PC-3 (cell line): Measurements from ENCODE around the gene NTHL1. TPM values are rescaled to one million over a fixed set of nuclear protein-coding genes. Genes with fewer than 3 reads are reported as not detected.

Source experiments
- ATAC-seq: fragments of 200-7000 bp; cut with Tn5 transposase; 2 replicates; pipeline ENCODE4 v1.9.1; 2020; ENCODE audit warnings: mild to moderate bottlenecking, moderate library complexity
- BruUV-seq: library from RNA; stranded (reverse); fragments of 400-500 nt; replicated peaks from 2 replicates; lab custom pipeline; 2021; lab: Mats Ljungman, UMichigan
- CTCF ChIA-PET: fragments of 300-600 bp; sonication (Branson Sonifier 250); formaldehyde crosslinking; loops from one replicate; lab custom pipeline; 2022; ENCODE audit warnings: antibody characterized with exemption; lab: Charles Lee
- POLR2A ChIA-PET: fragments of 300-600 bp; sonication (Branson Sonifier 250); formaldehyde crosslinking; loops from one replicate; lab custom pipeline; 2022; ENCODE audit warnings: antibody characterized with exemption; ENCODE audit not compliant: unreplicated experiment; lab: Charles Lee
- DNase-seq: peaks from one replicate; pipeline ENCODE4 v3.0.0-alpha.2; 2015
- H2AFZ ChIP-seq: fragments of 300-600 bp; sonication (generic); 2 replicates; pipeline ENCODE4 v1.6.0; 2016; ENCODE audit warnings: antibody characterized with exemption, low read length
- H3F3A ChIP-seq: fragments of 300-600 bp; sonication (generic); one replicate; pipeline ENCODE4 v1.6.0; 2017; ENCODE audit warnings: antibody characterized with exemption, low read length, control low read depth, mild to moderate bottlenecking; ENCODE audit not compliant: unreplicated experiment
- H3K27ac ChIP-seq: fragments of 300-600 bp; sonication (generic); 2 replicates; pipeline ENCODE4 v1.5.1; 2016; ENCODE audit warnings: mild to moderate bottlenecking, low read length
- H3K27me3 ChIP-seq: fragments of 300-600 bp; sonication (generic); 2 replicates; pipeline ENCODE4 v1.6.1; 2016; ENCODE audit warnings: low read length, mixed read lengths
- H3K36me3 ChIP-seq: fragments of 300-600 bp; sonication (generic); 2 replicates; pipeline ENCODE4 v1.6.1; 2016; ENCODE audit warnings: low read depth, mixed run types, low read length, mixed read lengths
- H3K4me1 ChIP-seq: fragments of 300-600 bp; sonication (generic); 2 replicates; pipeline ENCODE4 v1.5.1; 2016; ENCODE audit warnings: low read length; ENCODE audit not compliant: insufficient read depth
- H3K4me2 ChIP-seq: fragments of 300-600 bp; sonication (generic); 2 replicates; pipeline ENCODE4 v1.6.0; 2016; ENCODE audit warnings: low read length
- H3K4me3 ChIP-seq: fragments of 300-600 bp; sonication (generic); 2 replicates; pipeline ENCODE4 v1.5.1; 2016; ENCODE audit warnings: mild to moderate bottlenecking, low read length, mixed read lengths
- H3K79me2 ChIP-seq: fragments of 300-600 bp; sonication (generic); 2 replicates; pipeline ENCODE4 v1.6.1; 2017; ENCODE audit warnings: low read length, mixed read lengths
- H3K9ac ChIP-seq: fragments of 300-600 bp; sonication (generic); 2 replicates; pipeline ENCODE4 v1.6.0; 2016; ENCODE audit warnings: mild to moderate bottlenecking, low read length
- H3K9me2 ChIP-seq: fragments of 300-600 bp; sonication (generic); replicated peaks from 2 replicates; pipeline ENCODE4 v1.6.1; 2016; ENCODE audit warnings: mixed run types, low read length, mixed read lengths
- H3K9me3 ChIP-seq: fragments of 300-600 bp; sonication (generic); 2 replicates; pipeline ENCODE4 v1.6.1; 2016; ENCODE audit warnings: low read length, mixed read lengths
- H4K20me1 ChIP-seq: fragments of 300-600 bp; sonication (generic); 2 replicates; pipeline ENCODE4 v1.6.1; 2016; ENCODE audit warnings: low read length, mixed read lengths
- EZH2 ChIP-seq: fragments of 300-600 bp; sonication (generic); IDR thresholded peaks from one replicate; pipeline ENCODE4 v1.6.1; 2017; ENCODE audit warnings: antibody characterized with exemption, mild to moderate bottlenecking, low read length; ENCODE audit not compliant: unreplicated experiment
- EZH2phosphoT487 ChIP-seq: fragments of 300-600 bp; sonication (generic); IDR thresholded peaks from 2 replicates; pipeline ENCODE4 v1.6.1; 2018; ENCODE audit warnings: mild to moderate bottlenecking, antibody characterized with exemption, low read length, borderline replicate concordance
- intact Hi-C: fragments of 100-400 bp; cut with micrococcal nuclease; formaldehyde crosslinking; loops from 2 replicates; pipeline ENCODE4 v1.9.0; 2023
- total RNA-seq: library from RNA; depleted of rRNA; stranded (reverse); fragments of >200 nt; gene quantifications from 2 replicates; pipeline ENCODE4 v1.2.3, GENCODE V29; 2014
- TF ChIP-seq, protein P1 (sequence below): fragments of 300-600 bp; sonication (generic); conservative IDR thresholded peaks from 2 replicates; pipeline ENCODE4 v1.5.1; 2017; ENCODE audit warnings: antibody characterized with exemption, low read depth, mild to moderate bottlenecking, low read length

The NTHL1 gene
- total RNA-seq, 1 experiment from 2014 or later: 90.1 TPM

DNA sequence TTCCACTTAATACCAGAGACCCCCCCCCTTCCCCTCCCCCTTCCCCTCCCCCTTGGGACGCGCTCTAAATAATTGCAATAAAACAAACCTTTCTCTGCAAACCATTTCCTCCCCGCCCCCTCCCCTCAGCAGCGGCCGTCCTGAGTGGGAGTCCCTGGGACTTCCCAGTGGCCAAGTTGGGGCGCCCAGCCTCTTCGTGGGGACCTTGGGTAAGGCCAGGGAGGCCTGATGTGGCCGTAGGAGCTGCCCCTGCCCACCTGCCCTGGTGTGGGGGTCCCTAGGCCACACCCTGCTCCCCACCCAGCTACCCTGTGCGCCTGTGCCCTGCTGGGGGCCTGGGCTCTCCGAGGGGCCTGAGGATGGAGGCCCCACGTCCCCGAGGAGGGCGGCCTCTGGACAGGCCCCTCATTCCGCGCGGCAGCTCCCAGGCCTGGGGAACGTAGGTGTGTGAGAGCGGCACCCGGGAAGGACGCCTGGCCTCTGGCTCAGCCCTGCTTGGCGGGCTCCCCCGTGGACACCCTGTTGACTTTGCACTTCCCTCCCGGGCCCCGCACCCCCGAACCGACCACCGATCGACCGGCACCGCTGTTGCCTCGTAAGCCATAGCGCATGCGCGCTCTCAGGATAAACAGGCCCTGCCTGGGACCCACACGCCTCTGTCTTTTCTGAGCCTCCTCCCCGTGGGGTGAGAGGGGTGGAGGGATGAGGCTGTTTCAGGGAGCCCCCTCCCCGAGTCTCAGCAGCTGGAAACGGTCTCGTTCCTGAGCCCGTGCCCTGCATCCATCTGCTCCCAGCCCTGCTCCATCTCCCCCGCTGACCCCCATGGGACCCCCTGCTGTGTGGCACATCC lies 9.0 kb downstream of the NTHL1 start:
- no peaks in the 10 kb centered on the region for H3K9me2 ChIP-seq
- H4K20me1 ChIP-seq: no peaks in the 10 kb centered on the region
- ChIA-PET POLR2A (interaction anchor here (0.5 to 0.6 kb wide), 3 partner anchors 52 to 117 kb away, joined by 3 to 5 read pairs (median 4); partner anchors contain the start of gene TRAF7), CTCF (no interaction called here)
- TF ChIP-seq EZH2phosphoT487 (no peak), EZH2 (no peak)
- TF ChIP-seq, protein P1, sequence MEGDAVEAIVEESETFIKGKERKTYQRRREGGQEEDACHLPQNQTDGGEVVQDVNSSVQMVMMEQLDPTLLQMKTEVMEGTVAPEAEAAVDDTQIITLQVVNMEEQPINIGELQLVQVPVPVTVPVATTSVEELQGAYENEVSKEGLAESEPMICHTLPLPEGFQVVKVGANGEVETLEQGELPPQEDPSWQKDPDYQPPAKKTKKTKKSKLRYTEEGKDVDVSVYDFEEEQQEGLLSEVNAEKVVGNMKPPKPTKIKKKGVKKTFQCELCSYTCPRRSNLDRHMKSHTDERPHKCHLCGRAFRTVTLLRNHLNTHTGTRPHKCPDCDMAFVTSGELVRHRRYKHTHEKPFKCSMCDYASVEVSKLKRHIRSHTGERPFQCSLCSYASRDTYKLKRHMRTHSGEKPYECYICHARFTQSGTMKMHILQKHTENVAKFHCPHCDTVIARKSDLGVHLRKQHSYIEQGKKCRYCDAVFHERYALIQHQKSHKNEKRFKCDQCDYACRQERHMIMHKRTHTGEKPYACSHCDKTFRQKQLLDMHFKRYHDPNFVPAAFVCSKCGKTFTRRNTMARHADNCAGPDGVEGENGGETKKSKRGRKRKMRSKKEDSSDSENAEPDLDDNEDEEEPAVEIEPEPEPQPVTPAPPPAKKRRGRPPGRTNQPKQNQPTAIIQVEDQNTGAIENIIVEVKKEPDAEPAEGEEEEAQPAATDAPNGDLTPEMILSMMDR: no peak
- no peaks in the 10 kb centered on the region for H3K27me3 ChIP-seq
- H3K4me3 ChIP-seq: no peak overlapping the region
- no peaks in the 10 kb centered on the region for H3K9me3 ChIP-seq
- H3K36me3 ChIP-seq: no peaks in the 10 kb centered on the region; the same call in 1 of the 2 replicates
- no TSS peak for BruUV-seq
- H3K9ac ChIP-seq: peak overlapping the region; percentile 67
- H2AFZ ChIP-seq: no peak overlapping the region
- DNase-seq: no peak
- intact Hi-C loops: no loop called here
- no peak for ATAC-seq
- H3F3A ChIP-seq: no peaks in the 10 kb centered on the region
- H3K4me1 ChIP-seq: peaks cover 76% of the 10 kb centered on the region
- peak overlapping the region; percentile 35 for H3K4me2 ChIP-seq
- peaks cover 31% of the 10 kb centered on the region for H3K79me2 ChIP-seq
- H3K27ac ChIP-seq: peak overlapping the region; percentile 100

DNA sequence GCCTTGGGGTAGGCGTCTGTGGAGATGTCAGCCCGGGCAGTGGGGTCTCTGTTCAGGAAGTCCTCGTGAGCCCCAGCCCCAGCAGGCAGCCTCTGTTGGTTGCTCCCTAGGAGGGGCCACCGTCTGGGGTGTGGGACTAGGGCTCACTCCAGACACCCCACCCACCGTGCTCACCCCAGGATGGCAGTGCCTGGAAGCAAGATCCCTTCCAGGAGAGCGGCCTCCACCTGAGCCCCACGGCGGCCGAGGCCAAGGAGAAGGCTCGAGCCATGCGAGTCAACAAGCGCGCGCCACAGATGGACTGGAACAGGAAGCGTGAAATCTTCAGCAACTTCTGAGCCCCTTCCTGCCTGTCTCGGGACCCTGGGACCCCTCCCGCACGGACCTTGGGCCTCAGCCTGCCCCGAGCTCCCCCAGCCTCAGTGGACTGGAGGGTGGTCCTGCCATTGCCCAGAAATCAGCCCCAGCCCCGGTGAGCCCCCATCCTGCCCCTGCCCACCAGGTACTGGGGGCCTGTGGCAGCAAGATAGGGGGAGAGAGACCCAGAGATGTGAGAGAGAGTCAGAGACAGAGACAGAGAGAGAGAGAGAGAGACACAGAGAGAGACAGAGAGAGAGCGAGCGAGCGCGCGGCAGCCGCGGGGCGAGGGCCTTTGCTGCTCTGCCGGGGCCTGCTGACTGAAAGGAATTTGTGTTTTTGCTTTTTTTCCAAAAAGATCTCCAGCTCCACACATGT lies 9.8 kb downstream of the NTHL1 start:
- Histone ChIP-seq H3K36me3 (no peaks in the 10 kb centered on the region; the same call in 1 of the 2 replicates), H2AFZ (no peak overlapping the region), H4K20me1 (no peaks in the 10 kb centered on the region), H3K27ac (no peak overlapping the region), H3K9ac (no peak overlapping the region), H3F3A (no peaks in the 10 kb centered on the region), H3K4me1 (peaks cover 76% of the 10 kb centered on the region), H3K79me2 (peaks cover 36% of the 10 kb centered on the region), H3K9me3 (no peaks in the 10 kb centered on the region), H3K27me3 (no peaks in the 10 kb centered on the region), H3K4me3 (no peak overlapping the region), H3K9me2 (no peaks in the 10 kb centered on the region), H3K4me2 (no peak overlapping the region)
- DNase-seq: no peak
- ATAC-seq: no peak
- BruUV-seq: TSS peak; percentile 4
- TF ChIP-seq EZH2: no peak
- TF ChIP-seq EZH2phosphoT487: no peak
- TF ChIP-seq, protein P1: no peak
- POLR2A ChIA-PET: no interaction called here
- intact Hi-C loops: no loop called here
- CTCF ChIA-PET: no interaction called here
